Cardiac fibroblast (primary cell): ENCODE results near the gene NRP1.
A peak's percentile ranks its signal among the peaks of the same experiment; 100 is the strongest.

Experiments used
- DNase-seq, 2 donors: peaks; one replicate each; pipeline versions ENCODE4 v3.0.0 to v3.0.0-alpha.2; 2010; ENCODE audit warnings: low read depth in 2 of 2
- H3K4me3 ChIP-seq, 2 donors: replicated peaks in 1 of 2; 1 replicate in 1 of 2; 2 replicates in 1 of 2; pipeline ENCODE4 v1.5.1; 2011; ENCODE audit warnings: low read depth in 2 of 2, low read length in 2 of 2, mild to moderate bottlenecking in 2 of 2, moderate library complexity in 1 of 2
- CTCF ChIP-seq: IDR thresholded peaks from one replicate; pipeline ENCODE4 v1.5.1; 2011; ENCODE audit warnings: low read depth, mild to moderate bottlenecking, low read length, inconsistent platforms

NRP1 gene

GRCh38 chr10:33336582-33337325 is 2.3 kb upstream of the NRP1 start:
- no peak for TF ChIP-seq CTCF
- peak; percentile 64 to 68 for DNase-seq
- peak overlapping the region; percentile 88 to 89 for H3K4me3 ChIP-seq

- TF ChIP-seq CTCF: no peak
- peak; percentile 74 to 91 for DNase-seq
- H3K4me3 ChIP-seq: peak overlapping the region; percentile 88 to 89
These were observed 1.5 kb upstream of the NRP1 start for GRCh38 chr10:33335801-33336581.

- H3K4me3 ChIP-seq: peak overlapping the region; percentile 88 to 89
- TF ChIP-seq CTCF: no peak
- peak in 1 of 2 donors; percentile 50 for DNase-seq
These were observed 1.0 kb upstream of the NRP1 start for GRCh38 chr10:33335551-33335800.

GRCh38 chr10:33334805-33335550 is 511 bp upstream of the NRP1 start:
- TF ChIP-seq CTCF: peak; percentile 59
- peak overlapping the region; percentile 88 to 89 for H3K4me3 ChIP-seq
- peak; percentile 91 to 96 for DNase-seq

- H3K4me3 ChIP-seq: peak overlapping the region; percentile 88 to 89
- peak in 1 of 2 donors; percentile 45 for DNase-seq
- no peak for TF ChIP-seq CTCF
These were observed 986 bp downstream of the NRP1 start for GRCh38 chr10:33333260-33334101.
